HCT116 (cell line): ENCODE measurements around the gene TIAM1. TPM values are rescaled to one million over a fixed set of nuclear protein-coding genes. Genes with fewer than 3 reads are reported as not detected.

Experiments
- ATAC-seq: fragments of 200-7000 bp; cut with Tn5 transposase; 2 replicates; pipeline ENCODE4 v1.9.1; 2020; ENCODE audit warnings: mild to moderate bottlenecking, moderate library complexity
- BruUV-seq: library from RNA; stranded (reverse); fragments of 400-500 nt; replicated peaks from 2 replicates; lab custom pipeline; 2021; lab: Mats Ljungman, UMichigan
- CTCF ChIA-PET: fragments of 300-600 bp; sonication (Branson Sonifier 250); formaldehyde crosslinking; loops from one replicate; lab custom pipeline; 2021; ENCODE audit warnings: antibody characterized with exemption; lab: Charles Lee
- POLR2A ChIA-PET: fragments of 300-600, 350-600 bp; sonication (Branson Sonifier 250); formaldehyde crosslinking; loops from one replicate; lab custom pipeline; 2021; ENCODE audit warnings: antibody characterized with exemption; lab: Charles Lee
- RAD21 ChIA-PET, 2 experiments: fragments of 300-600 bp; sonication (Branson Sonifier 250); formaldehyde crosslinking; loops; one replicate each; lab custom pipeline; 2023; ENCODE audit warnings: low total read pairs in 2 of 2; ENCODE audit not compliant: uncharacterized antibody in 2 of 2, unreplicated experiment in 2 of 2, low non-redundant PET in 1 of 2; lab: Charles Lee
- DNase-seq: peaks from one replicate; pipeline ENCODE4 v3.0.0-alpha.2; 2010; ENCODE audit warnings: low read depth, low spot score
- H2AFZ ChIP-seq: fragments of 200-600 bp; shearing (Covaris generic), sonication (generic); 2 replicates; pipeline ENCODE4 v1.6.1; 2017; ENCODE audit warnings: low read depth, mixed run types, mixed read lengths, antibody characterized with exemption, low read length; ENCODE audit not compliant: poor library complexity, severe bottlenecking
- H3K27ac ChIP-seq: 2 replicates; pipeline ENCODE4 v1.5.1; 2012; ENCODE audit warnings: low read depth, low read length
- H3K27me3 ChIP-seq: fragments of 200-600 bp; sonication (generic); 2 replicates; pipeline ENCODE4 v1.6.1; 2016; ENCODE audit warnings: mixed run types, low read length, mixed read lengths; ENCODE audit not compliant: insufficient read depth
- H3K36me3 ChIP-seq, 2 experiments: fragments of 200-500 bp in 1 of 2; fragments of 200-600 bp in 1 of 2; sonication (Bioruptor generic) in 1 of 2; sonication (generic) in 1 of 2; 2 replicates each; pipeline versions ENCODE4 v1.5.1 to v1.6.1; 2014 to 2016; ENCODE audit warnings: low read length in 2 of 2, inconsistent platforms in 1 of 2, mixed read lengths in 1 of 2, mixed run types in 1 of 2; ENCODE audit not compliant: insufficient read depth in 2 of 2, control insufficient read depth in 1 of 2
- H3K4me1 ChIP-seq, 2 experiments: fragments of 200-600 bp in 1 of 2; sonication (generic) in 1 of 2; 2 replicates each; pipeline versions ENCODE4 v1.5.1 to v1.6.1; 2012 to 2017; ENCODE audit warnings: low read length in 2 of 2, inconsistent platforms in 1 of 2, mild to moderate bottlenecking in 1 of 2, mixed read lengths in 1 of 2, mixed run types in 1 of 2, moderate library complexity in 1 of 2; ENCODE audit not compliant: insufficient read depth in 2 of 2, control insufficient read depth in 1 of 2
- H3K4me2 ChIP-seq: fragments of 200-600 bp; sonication (generic); 2 replicates; pipeline ENCODE4 v1.6.1; 2017; ENCODE audit warnings: mixed run types, low read length, mixed read lengths
- H3K4me3 ChIP-seq, 2 experiments: fragments of 200-600 bp in 1 of 2; sonication (generic) in 1 of 2; replicated peaks in 1 of 2; 2 replicates each; pipeline ENCODE4 v1.5.1; 2011 to 2016; ENCODE audit warnings: low read length in 2 of 2, control low read depth in 1 of 2, low read depth in 1 of 2, mild to moderate bottlenecking in 1 of 2, mixed read lengths in 1 of 2, mixed run types in 1 of 2
- H3K79me2 ChIP-seq: fragments of 200-600 bp; sonication (generic); 2 replicates; pipeline ENCODE4 v1.6.1; 2017; ENCODE audit warnings: mild to moderate bottlenecking, mixed run types, low read length, moderate library complexity, mixed read lengths; ENCODE audit not compliant: insufficient read depth
- H3K9ac ChIP-seq: fragments of 200-600 bp; sonication (generic); 2 replicates; pipeline ENCODE4 v1.6.1; 2016; ENCODE audit warnings: low read length, mixed read lengths
- H3K9me2 ChIP-seq: fragments of 200-600 bp; sonication (generic), shearing (Covaris generic); 2 replicates; pipeline ENCODE4 v1.6.1; 2017; ENCODE audit warnings: mixed run types, mild to moderate bottlenecking, moderate library complexity; ENCODE audit not compliant: insufficient read depth
- H3K9me3 ChIP-seq, 2 experiments: fragments of 200-500 bp in 1 of 2; fragments of 200-600 bp in 1 of 2; sonication (Bioruptor generic) in 1 of 2; sonication (generic) in 1 of 2; 2 replicates each; pipeline ENCODE4 v1.6.1; 2014 to 2017; ENCODE audit warnings: low read length in 2 of 2, mixed read lengths in 2 of 2, inconsistent platforms in 1 of 2, low read depth in 1 of 2, mild to moderate bottlenecking in 1 of 2, mixed run types in 1 of 2, moderate library complexity in 1 of 2; ENCODE audit not compliant: control insufficient read depth in 1 of 2, insufficient read depth in 1 of 2
- H4K20me1 ChIP-seq: fragments of 200-600 bp; sonication (generic), shearing (Covaris generic); 2 replicates; pipeline ENCODE4 v1.6.1; 2017; ENCODE audit warnings: mixed run types, mild to moderate bottlenecking, moderate library complexity; ENCODE audit not compliant: insufficient read depth
- CBX3 ChIP-seq: IDR thresholded peaks from 2 replicates; pipeline ENCODE4 v1.6.1; 2012; ENCODE audit warnings: low read depth
- CEBPB ChIP-seq: IDR thresholded peaks from 2 replicates; pipeline ENCODE4 v1.6.1; 2012; ENCODE audit warnings: low read depth
- ELF1 ChIP-seq: IDR thresholded peaks from 2 replicates; pipeline ENCODE4 v1.6.1; 2012; ENCODE audit warnings: low read depth, borderline replicate concordance
- EZH2 ChIP-seq: fragments of 200-600 bp; sonication (generic); IDR thresholded peaks from 2 replicates; pipeline ENCODE4 v1.6.1; 2017; ENCODE audit warnings: antibody characterized with exemption, mixed run types
- EZH2phosphoT487 ChIP-seq: fragments of 200-600 bp; IDR thresholded peaks from 2 replicates; pipeline ENCODE4 v1.6.1; 2018; ENCODE audit warnings: antibody characterized with exemption, borderline replicate concordance
- FOSL1 ChIP-seq: IDR thresholded peaks from 2 replicates; pipeline ENCODE4 v1.6.1; 2012; ENCODE audit warnings: low read depth
- MAX ChIP-seq: IDR thresholded peaks from 2 replicates; pipeline ENCODE4 v1.6.1; 2012
- POLR2A ChIP-seq: IDR thresholded peaks from 2 replicates; pipeline ENCODE4 v1.7.0; 2011; ENCODE audit warnings: borderline replicate concordance; ENCODE audit not compliant: insufficient read depth, insufficient read length; ENCODE audit errors: extremely low read depth
- POLR2AphosphoS5 ChIP-seq: IDR thresholded peaks from 2 replicates; pipeline ENCODE4 v1.6.1; 2011; ENCODE audit warnings: mild to moderate bottlenecking, low read depth, low read length, moderate library complexity
- RAD21 ChIP-seq: IDR thresholded peaks from 2 replicates; pipeline ENCODE4 v1.6.1; 2012; ENCODE audit warnings: low read depth, mild to moderate bottlenecking
- SP1 ChIP-seq: IDR thresholded peaks from 2 replicates; pipeline ENCODE4 v1.6.1; 2012; ENCODE audit warnings: low read depth
- SRF ChIP-seq: IDR thresholded peaks from 2 replicates; pipeline ENCODE4 v1.6.1; 2012; ENCODE audit warnings: low read depth
- TCF7L2 ChIP-seq: IDR thresholded peaks from 2 replicates; pipeline ENCODE4 v1.7.0; 2011; ENCODE audit warnings: borderline replicate concordance, inconsistent platforms; ENCODE audit not compliant: insufficient read depth, insufficient read length; ENCODE audit errors: extremely low read depth
- intact Hi-C: fragments of 100-400 bp; cut with micrococcal nuclease; formaldehyde crosslinking; loops from 2 replicates; pipeline ENCODE4 v1.10.0; 2022
- total RNA-seq: library from RNA; stranded (reverse); gene quantifications from one replicate; pipeline ENCODE4 v1.2.1, GENCODE V29; 2021; ENCODE audit not compliant: unreplicated experiment
- TF ChIP-seq, protein P1 (sequence below), 3 experiments: fragments of 200-600 bp in 1 of 3; sonication (generic) in 1 of 3; IDR thresholded peaks in 2 of 3; conservative IDR thresholded peaks in 1 of 3; 2 replicates each; pipeline ENCODE4 v1.5.1; 2012 to 2017; ENCODE audit warnings: low read depth in 2 of 3, low read length in 2 of 3, antibody characterized with exemption in 1 of 3, borderline replicate concordance in 1 of 3, control low read depth in 1 of 3, mild to moderate bottlenecking in 1 of 3, mixed read lengths in 1 of 3, mixed run types in 1 of 3, moderate library complexity in 1 of 3; ENCODE audit not compliant: insufficient read depth in 1 of 3
- TF ChIP-seq, protein P2 (sequence below): IDR thresholded peaks from 2 replicates; pipeline ENCODE4 v1.6.1; 2011; ENCODE audit warnings: mild to moderate bottlenecking, low read length, moderate library complexity; ENCODE audit not compliant: insufficient replicate concordance; ENCODE audit errors: extremely low read depth

TIAM1 gene
- total RNA-seq, 1 experiment from 2014 or later = 47.8 TPM

DNA sequence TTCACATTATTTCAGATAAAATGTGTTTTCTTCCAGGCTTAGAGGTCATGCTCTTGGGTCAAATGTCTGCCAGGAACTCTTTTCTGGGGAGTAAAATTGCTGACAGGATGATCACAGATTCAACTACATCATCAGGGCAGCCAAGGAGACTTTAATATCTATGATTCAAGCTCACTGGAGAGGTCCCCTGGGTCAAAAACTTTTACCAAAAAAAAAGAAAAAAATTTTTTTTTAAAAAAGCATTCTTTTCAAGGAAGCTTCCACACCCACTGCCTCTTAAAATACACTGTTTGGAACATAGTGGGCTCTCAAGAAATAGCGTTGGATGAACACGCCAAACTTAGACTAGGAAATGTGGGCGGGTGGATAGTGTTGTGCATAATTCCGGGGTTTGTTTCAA lies 81.3 kb downstream of the TIAM1 start (continued):
- TF ChIP-seq, protein P1, sequence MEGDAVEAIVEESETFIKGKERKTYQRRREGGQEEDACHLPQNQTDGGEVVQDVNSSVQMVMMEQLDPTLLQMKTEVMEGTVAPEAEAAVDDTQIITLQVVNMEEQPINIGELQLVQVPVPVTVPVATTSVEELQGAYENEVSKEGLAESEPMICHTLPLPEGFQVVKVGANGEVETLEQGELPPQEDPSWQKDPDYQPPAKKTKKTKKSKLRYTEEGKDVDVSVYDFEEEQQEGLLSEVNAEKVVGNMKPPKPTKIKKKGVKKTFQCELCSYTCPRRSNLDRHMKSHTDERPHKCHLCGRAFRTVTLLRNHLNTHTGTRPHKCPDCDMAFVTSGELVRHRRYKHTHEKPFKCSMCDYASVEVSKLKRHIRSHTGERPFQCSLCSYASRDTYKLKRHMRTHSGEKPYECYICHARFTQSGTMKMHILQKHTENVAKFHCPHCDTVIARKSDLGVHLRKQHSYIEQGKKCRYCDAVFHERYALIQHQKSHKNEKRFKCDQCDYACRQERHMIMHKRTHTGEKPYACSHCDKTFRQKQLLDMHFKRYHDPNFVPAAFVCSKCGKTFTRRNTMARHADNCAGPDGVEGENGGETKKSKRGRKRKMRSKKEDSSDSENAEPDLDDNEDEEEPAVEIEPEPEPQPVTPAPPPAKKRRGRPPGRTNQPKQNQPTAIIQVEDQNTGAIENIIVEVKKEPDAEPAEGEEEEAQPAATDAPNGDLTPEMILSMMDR (IDR thresholded peaks at IDR 0.05 in 2 of 3, conservative IDR thresholded peaks at IDR 0.05 in 1 of 3; ENCODE audit: borderline replicate concordance in 1 of 3, insufficient read depth in 1 of 3, low read depth in 2 of 3, low read length in 2 of 3) = no peak
- no peak for TF ChIP-seq SP1
- no peak for TF ChIP-seq MAX
- TF ChIP-seq, all 23 proteins: peak for 0

GRCh38 chr21:31261759-31262158 lies 82.3 kb downstream of the TIAM1 start:
- BruUV-seq = no TSS peak
- Histone ChIP-seq H3K9me2 (no peaks in the 10 kb centered on the region), H2AFZ (no peak overlapping the region), H3K9ac (no peak overlapping the region), H3K9me3 (no peaks in the 10 kb centered on the region), H4K20me1 (no peaks in the 10 kb centered on the region), H3K27ac (no peak overlapping the region), H3K4me1 (no peaks in the 10 kb centered on the region), H3K27me3 (no peaks in the 10 kb centered on the region), H3K4me3 (no peak overlapping the region), H3K4me2 (no peak overlapping the region), H3K79me2 (no peaks in the 10 kb centered on the region), H3K36me3 (no peaks in the 10 kb centered on the region; a peak in 1 of 4 replicates)
- CTCF ChIA-PET = interaction anchor here (1.2 kb wide), 1 partner anchor 319 kb away, joined by 5 read pairs; no protein-coding TSS in a partner anchor
- RAD21 ChIA-PET = no interaction called here
- TF ChIP-seq CBX3 = no peak
- POLR2A ChIA-PET = no interaction called here
- intact Hi-C loops = no loop called here
- ATAC-seq (no peak), DNase-seq (no peak)

DNA sequence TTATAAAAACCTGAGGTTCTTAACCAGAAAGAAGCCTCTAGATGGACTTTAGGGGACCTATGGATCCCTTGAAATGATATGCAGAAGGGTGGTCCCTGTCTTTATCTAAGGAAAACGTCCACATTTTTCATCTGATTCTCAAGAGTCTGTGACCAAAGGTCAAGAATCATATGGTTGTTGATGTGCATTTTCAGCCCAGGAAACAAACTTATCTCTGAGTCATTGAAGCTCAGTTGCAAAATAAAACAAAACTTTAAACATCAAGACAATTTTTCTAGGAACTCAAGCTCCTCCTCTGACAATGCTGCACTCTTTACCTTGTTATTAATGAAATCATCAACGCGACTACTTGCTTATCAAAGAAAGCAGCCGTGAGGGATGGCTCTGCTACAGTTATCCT lies 83.3 kb downstream of the TIAM1 start:
- DNase-seq (no peak), ATAC-seq (no peak)
- Histone ChIP-seq H2AFZ (no peak overlapping the region), H3K9me3 (no peaks in the 10 kb centered on the region), H3K79me2 (no peaks in the 10 kb centered on the region), H3K27me3 (no peaks in the 10 kb centered on the region), H3K27ac (no peak overlapping the region), H3K4me3 (no peak overlapping the region), H3K4me2 (no peak overlapping the region), H3K36me3 (no peaks in the 10 kb centered on the region), H4K20me1 (no peaks in the 10 kb centered on the region), H3K9ac (no peak overlapping the region), H3K9me2 (no peaks in the 10 kb centered on the region), H3K4me1 (no peaks in the 10 kb centered on the region)
- ChIA-PET POLR2A (no interaction called here), RAD21 (no interaction called here), CTCF (interaction anchor here (1.2 kb wide), 1 partner anchor 320 kb away, joined by 5 read pairs; no protein-coding TSS in a partner anchor)
- intact Hi-C loops = no loop called here
- BruUV-seq = no TSS peak
- TF ChIP-seq SRF = no peak
- no peak for TF ChIP-seq CEBPB
- TF ChIP-seq POLR2AphosphoS5 = no peak
- no peak for TF ChIP-seq EZH2phosphoT487
- TF ChIP-seq FOSL1 = no peak
- TF ChIP-seq, protein P2, sequence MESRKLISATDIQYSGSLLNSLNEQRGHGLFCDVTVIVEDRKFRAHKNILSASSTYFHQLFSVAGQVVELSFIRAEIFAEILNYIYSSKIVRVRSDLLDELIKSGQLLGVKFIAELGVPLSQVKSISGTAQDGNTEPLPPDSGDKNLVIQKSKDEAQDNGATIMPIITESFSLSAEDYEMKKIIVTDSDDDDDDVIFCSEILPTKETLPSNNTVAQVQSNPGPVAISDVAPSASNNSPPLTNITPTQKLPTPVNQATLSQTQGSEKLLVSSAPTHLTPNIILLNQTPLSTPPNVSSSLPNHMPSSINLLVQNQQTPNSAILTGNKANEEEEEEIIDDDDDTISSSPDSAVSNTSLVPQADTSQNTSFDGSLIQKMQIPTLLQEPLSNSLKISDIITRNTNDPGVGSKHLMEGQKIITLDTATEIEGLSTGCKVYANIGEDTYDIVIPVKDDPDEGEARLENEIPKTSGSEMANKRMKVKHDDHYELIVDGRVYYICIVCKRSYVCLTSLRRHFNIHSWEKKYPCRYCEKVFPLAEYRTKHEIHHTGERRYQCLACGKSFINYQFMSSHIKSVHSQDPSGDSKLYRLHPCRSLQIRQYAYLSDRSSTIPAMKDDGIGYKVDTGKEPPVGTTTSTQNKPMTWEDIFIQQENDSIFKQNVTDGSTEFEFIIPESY = no peak
- no peak for TF ChIP-seq MAX
- no peak for TF ChIP-seq POLR2A
- TF ChIP-seq RAD21 = no peak
- TF ChIP-seq EZH2 = no peak
- no peak for TF ChIP-seq TCF7L2
- no peak for TF ChIP-seq ELF1
